Left ventricle myocardium inferior (tissue), 1 donor: Measurements from ENCODE around the gene PRSS16. TPM values are rescaled to one million over a fixed set of nuclear protein-coding genes. Genes with fewer than 3 reads are reported as not detected.

Experiments
- DNase-seq: peaks from one replicate; pipeline ENCODE4 v3.0.0-alpha.2; 2020
- H3K27ac ChIP-seq: fragments of 200-600 bp; replicated peaks from 2 replicates; pipeline ENCODE4 v1.8.0; 2021
- H3K27me3 ChIP-seq: fragments of 200-600 bp; 2 replicates; pipeline ENCODE4 v1.8.0; 2021; ENCODE audit warnings: low read depth
- H3K36me3 ChIP-seq: fragments of 200-600 bp; 2 replicates; pipeline ENCODE4 v1.8.0; 2021
- H3K4me1 ChIP-seq: fragments of 200-600 bp; 2 replicates; pipeline ENCODE4 v1.8.0; 2021
- H3K4me3 ChIP-seq: fragments of 200-600 bp; 2 replicates; pipeline ENCODE4 v1.8.0; 2021; ENCODE audit warnings: mild to moderate bottlenecking, moderate library complexity
- H3K9me3 ChIP-seq: fragments of 200-600 bp; replicated peaks from 2 replicates; pipeline ENCODE4 v1.8.0; 2021
- intact Hi-C: fragments of 100-400 bp; cut with micrococcal nuclease; formaldehyde crosslinking; loops from one replicate; pipeline ENCODE4 v1.11.0; 2022
- total RNA-seq: library from RNA; stranded (reverse); fragmentation: NEBNext Ultra II Directional; extraction: Animal tissue kit (Norgen Biotek cat#: 25700); gene quantifications from one replicate; pipeline ENCODE4 v1.2.1, GENCODE V29; 2021
- TF ChIP-seq, protein P1 (sequence below): fragments of 200-600 bp; IDR thresholded peaks from 2 replicates; pipeline ENCODE4 v1.8.0; 2021; ENCODE audit warnings: antibody characterized with exemption, mild to moderate bottlenecking, borderline replicate concordance
- donor health status: DM: no; HTN: yes; CAD: no; lungs with severe emphysema.

The PRSS16 gene
- total RNA-seq, 1 donor from 2014 or later = 0.49 TPM

DNA sequence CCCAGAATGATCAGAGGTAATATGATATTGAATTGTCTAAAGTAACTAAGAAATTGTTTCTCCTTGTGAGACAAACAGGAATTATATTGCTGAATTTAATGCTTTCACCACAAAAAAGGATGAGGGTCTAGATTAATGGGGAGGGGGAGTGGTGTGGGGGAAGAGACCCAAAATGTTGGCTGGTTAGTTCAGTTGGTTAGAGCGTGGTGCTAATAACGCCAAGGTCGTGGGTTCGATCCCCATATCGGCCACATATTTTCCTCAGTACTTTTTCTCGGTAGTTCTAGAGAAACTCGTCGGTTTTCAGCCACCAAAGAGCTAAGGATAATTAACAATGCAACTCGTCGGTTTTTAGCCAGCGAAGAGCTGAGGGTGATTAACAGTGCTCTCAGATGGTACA lies 26.3 kb downstream of the PRSS16 start:
- Histone ChIP-seq H3K27me3 (peaks cover 96% of the 10 kb centered on the region), H3K4me1 (no peaks in the 10 kb centered on the region), H3K27ac (no peak overlapping the region), H3K9me3 (no peaks in the 10 kb centered on the region), H3K4me3 (no peak overlapping the region), H3K36me3 (no peaks in the 10 kb centered on the region)
- TF ChIP-seq, protein P1, sequence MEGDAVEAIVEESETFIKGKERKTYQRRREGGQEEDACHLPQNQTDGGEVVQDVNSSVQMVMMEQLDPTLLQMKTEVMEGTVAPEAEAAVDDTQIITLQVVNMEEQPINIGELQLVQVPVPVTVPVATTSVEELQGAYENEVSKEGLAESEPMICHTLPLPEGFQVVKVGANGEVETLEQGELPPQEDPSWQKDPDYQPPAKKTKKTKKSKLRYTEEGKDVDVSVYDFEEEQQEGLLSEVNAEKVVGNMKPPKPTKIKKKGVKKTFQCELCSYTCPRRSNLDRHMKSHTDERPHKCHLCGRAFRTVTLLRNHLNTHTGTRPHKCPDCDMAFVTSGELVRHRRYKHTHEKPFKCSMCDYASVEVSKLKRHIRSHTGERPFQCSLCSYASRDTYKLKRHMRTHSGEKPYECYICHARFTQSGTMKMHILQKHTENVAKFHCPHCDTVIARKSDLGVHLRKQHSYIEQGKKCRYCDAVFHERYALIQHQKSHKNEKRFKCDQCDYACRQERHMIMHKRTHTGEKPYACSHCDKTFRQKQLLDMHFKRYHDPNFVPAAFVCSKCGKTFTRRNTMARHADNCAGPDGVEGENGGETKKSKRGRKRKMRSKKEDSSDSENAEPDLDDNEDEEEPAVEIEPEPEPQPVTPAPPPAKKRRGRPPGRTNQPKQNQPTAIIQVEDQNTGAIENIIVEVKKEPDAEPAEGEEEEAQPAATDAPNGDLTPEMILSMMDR = no peak
- DNase-seq = no peak
- intact Hi-C loops = no loop called here

DNA sequence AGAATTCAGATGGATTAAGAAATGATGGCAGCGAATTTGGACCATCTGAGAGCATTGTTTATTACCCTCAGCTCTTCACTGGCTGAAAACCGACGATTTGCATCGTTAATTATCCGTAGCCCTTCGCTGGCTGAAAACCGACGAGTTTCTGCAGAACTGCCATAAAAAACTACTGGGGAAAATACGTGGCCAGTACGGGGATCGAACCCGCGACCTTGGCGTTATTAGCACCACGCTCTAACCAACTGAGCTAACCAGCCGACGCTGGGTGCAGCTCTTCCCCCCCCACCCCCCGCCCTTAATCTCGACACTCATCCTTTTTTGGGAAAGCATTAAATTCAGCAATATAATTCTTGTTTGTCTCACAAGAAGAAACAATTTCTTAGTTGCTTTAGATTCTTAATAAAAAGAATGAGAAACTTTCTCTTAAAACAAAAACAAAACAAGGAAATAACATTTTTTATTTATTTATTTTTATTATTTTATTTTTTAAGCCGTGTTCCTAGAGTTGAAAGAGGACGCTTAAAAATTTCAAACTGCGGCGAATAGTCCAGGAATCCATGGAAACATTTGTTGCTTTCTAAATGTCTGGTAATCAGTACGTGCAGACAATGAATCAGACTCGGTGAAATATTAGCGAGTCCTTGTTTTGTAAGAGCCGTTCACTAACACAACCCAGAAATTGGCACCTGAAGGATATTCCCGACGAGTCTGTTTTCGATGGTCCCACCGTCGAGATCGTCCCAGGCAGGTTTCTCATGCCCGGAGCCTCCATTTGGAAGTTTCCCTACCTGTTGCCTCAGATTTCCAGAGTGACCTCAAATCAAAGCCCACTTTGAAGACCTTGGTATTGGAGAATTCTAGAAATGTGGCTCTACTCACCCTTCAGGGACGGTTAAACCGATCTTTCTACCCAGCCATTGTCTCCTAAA lies 27.8 kb downstream of the PRSS16 start:
- H3K27ac ChIP-seq = no peak overlapping the region
- no peaks in the 10 kb centered on the region for H3K4me1 ChIP-seq
- DNase-seq = no peak
- H3K27me3 ChIP-seq = peaks cover 96% of the 10 kb centered on the region
- H3K4me3 ChIP-seq = no peak overlapping the region
- intact Hi-C loops = no loop called here
- TF ChIP-seq, protein P1 = no peak
- H3K9me3 ChIP-seq = no peaks in the 10 kb centered on the region
- no peaks in the 10 kb centered on the region for H3K36me3 ChIP-seq

DNA sequence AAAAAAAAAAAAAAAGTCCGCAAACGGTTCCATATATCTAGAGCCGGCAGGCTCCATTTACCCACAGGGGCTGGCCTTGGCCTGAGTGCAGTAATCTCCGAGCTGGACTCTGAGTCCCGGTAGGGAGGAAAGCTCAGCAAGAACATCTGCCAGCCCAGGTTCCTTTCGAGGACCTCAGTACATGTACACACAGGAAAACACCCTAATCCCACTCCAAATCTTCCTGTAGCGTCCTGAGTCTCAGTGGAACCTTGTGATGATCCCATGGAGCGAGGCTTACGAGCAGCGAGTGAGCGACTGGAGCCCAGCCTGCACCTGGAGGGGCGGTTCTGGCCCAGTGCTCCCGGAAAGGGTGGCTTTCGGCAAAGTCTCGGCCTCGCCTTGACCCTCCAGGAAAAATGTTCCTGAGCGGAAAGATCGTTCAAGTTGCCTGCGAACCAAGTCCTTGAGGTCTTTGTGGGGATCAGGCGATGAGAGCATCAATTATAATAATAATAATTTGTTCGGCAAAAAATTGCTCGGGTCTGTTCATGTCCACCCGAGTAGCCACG lies 32.1 kb downstream of the PRSS16 start:
- TF ChIP-seq, protein P1 = no peak
- Histone ChIP-seq H3K27ac (no peak overlapping the region), H3K4me3 (no peak overlapping the region), H3K36me3 (no peaks in the 10 kb centered on the region), H3K27me3 (peaks cover 100% of the 10 kb centered on the region), H3K9me3 (peaks cover 4% of the 10 kb centered on the region), H3K4me1 (no peaks in the 10 kb centered on the region)
- no peak for DNase-seq
- intact Hi-C loops = no loop called here

DNA sequence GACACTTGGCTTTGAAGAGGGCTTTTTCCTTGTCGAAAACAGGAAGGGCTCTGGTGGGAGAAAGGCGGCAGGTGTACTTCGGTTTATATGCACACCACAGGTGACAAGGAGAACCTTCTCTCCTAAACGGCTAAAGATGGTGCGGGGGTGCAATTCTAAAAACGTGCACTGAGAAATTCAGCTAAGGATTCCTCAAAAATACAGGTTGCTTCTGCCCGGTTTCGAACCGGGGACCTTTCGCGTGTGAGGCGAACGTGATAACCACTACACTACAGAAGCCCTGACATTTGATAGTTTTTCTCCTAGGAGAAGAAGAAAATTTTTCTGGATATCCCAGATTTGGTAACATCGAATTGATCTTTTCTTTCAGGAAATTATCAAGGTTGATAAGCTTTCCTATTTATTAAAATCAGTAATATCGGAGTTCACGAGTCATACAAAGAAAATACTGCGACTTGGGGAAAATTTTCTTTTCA lies 32.6 kb downstream of the PRSS16 start:
- TF ChIP-seq, protein P1 = no peak
- Histone ChIP-seq H3K9me3 (peaks cover 4% of the 10 kb centered on the region), H3K27ac (no peak overlapping the region), H3K36me3 (no peaks in the 10 kb centered on the region), H3K4me1 (no peaks in the 10 kb centered on the region), H3K27me3 (peaks cover 100% of the 10 kb centered on the region), H3K4me3 (no peak overlapping the region)
- intact Hi-C loops = no loop called here
- DNase-seq = no peak

DNA sequence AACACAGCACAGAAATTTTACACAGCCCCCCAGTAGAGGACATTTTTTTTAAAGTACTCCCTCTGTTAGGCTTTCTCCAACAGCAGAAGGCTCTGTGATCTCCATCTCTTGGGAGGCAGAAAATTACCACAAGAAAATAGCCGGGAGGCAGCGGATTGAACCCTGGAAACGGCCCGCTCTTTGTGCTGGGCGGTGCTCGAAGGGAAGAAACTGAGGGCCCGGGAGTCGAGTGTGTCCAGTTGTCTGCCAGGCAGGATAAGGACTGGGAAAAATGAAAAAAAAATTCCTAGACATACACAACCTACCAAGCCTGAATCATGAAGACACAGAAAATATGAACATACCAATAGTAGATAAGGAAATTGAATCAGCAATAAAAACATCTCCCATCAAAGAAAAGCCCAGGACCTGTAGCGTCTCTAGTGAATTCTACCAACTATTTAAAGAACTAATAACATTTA lies 33.1 kb downstream of the PRSS16 start:
- Histone ChIP-seq H3K4me3 (no peak overlapping the region), H3K36me3 (no peaks in the 10 kb centered on the region), H3K27me3 (peaks cover 100% of the 10 kb centered on the region), H3K9me3 (peaks cover 4% of the 10 kb centered on the region), H3K4me1 (no peaks in the 10 kb centered on the region), H3K27ac (no peak overlapping the region)
- DNase-seq = no peak
- TF ChIP-seq, protein P1 = no peak
- intact Hi-C loops = no loop called here
